Adrenal gland (tissue), 12 donors: ENCODE results near the gene FMN2. TPM values are rescaled to one million over a fixed set of nuclear protein-coding genes. Genes with fewer than 3 reads are reported as not detected.

Experiments
- DNase-seq, 7 donors: peaks; one replicate each; pipeline ENCODE4 v3.0.0-alpha.2; 2019 to 2020
- H3K27ac ChIP-seq, 5 donors: fragments of 200-600 bp; sonication (generic) in 4 of 5; 1 replicate in 3 of 5; 2 replicates in 2 of 5; pipeline versions ENCODE4 v1.5.1 to v1.8.0; 2016 to 2020; ENCODE audit warnings: mild to moderate bottlenecking in 1 of 5
- H3K27me3 ChIP-seq: fragments of 200-600 bp; 2 replicates; pipeline ENCODE4 v1.8.0; 2021
- H3K36me3 ChIP-seq, 2 donors: fragments of 200-600 bp; replicated peaks in 1 of 2; 1 replicate in 1 of 2; 2 replicates in 1 of 2; pipeline versions ENCODE4 v1.5.1 to v1.8.0; 2018 to 2022
- H3K4me1 ChIP-seq, 2 donors: fragments of 200-600 bp; replicated peaks in 1 of 2; 1 replicate in 1 of 2; 2 replicates in 1 of 2; pipeline versions ENCODE4 v1.5.1 to v1.8.0; 2018 to 2021
- H3K4me3 ChIP-seq, 4 donors: fragments of 200-600 bp; sonication (generic) in 3 of 4; one replicate each; pipeline ENCODE4 v1.5.1; 2016 to 2018
- H3K9me3 ChIP-seq, 3 donors: fragments of 200-600 bp; sonication (generic) in 1 of 3; replicated peaks in 1 of 3; 1 replicate in 2 of 3; 2 replicates in 1 of 3; pipeline versions ENCODE4 v1.5.1 to v1.8.0; 2016 to 2021
- CTCF ChIP-seq, 6 experiments: fragments of 450-650 bp in 4 of 6; fragments of 200-600 bp in 2 of 6; sonication (generic) in 1 of 6; IDR thresholded peaks; 1 replicate in 5 of 6; 2 replicates in 1 of 6; pipeline versions ENCODE4 v1.5.1 to v1.8.0; 2016 to 2021; ENCODE audit warnings: antibody characterized with exemption in 6 of 6, mild to moderate bottlenecking in 2 of 6, moderate library complexity in 1 of 6
- POLR2A ChIP-seq, 2 donors: fragments of 450-650 bp; IDR thresholded peaks; one replicate each; pipeline ENCODE4 v1.6.1; 2017; ENCODE audit warnings: antibody characterized with exemption in 2 of 2, mild to moderate bottlenecking in 2 of 2, moderate library complexity in 1 of 2
- WGBS, 4 donors: extraction: QIAGEN DNeasy Blood & Tissue Kit in 2 of 4; methylation state at CpG; one replicate each; pipeline versions ENCODE4 v1.1.5 to v1.1.7; 2013 to 2017; 5-methylcytosine and 5-hydroxymethylcytosine counted together
- intact Hi-C, 2 donors: fragments of 100-400 bp; cut with DNase I; formaldehyde crosslinking; loops; one replicate each; pipeline versions ENCODE4 v1.14.1 to v1.15.0; 2022 to 2023
- polyA plus RNA-seq, 3 donors: library from polyadenylated mRNA; stranded (reverse); fragments of 200-250 nt in 2 of 3; fragments of 350-450 nt in 1 of 3; fragmentation: Illumina TruSeq in 1 of 3; extraction: RNeasy Lipid Tissue Mini Kit (QIAGEN cat#74804) in 1 of 3; gene quantifications; one replicate each; pipeline ENCODE4 v1.2.3, GENCODE V29; 2013 to 2014
- small RNA-seq, 2 donors: library from RNA; depleted of rRNA; stranded (forward); fragments of <200 nt; gene quantifications; one replicate each; pipeline ENCODE3, GENCODE V24; 2016
- total RNA-seq, 9 donors: library from RNA; depleted of rRNA in 4 of 9; stranded (reverse); fragments of >200 nt in 4 of 9; fragments of 120-200 nt in 1 of 9; fragmentation: NEBNext Ultra II Directional in 1 of 9; extraction: Animal tissue kit (Norgen Biotek cat#: 25700) in 1 of 9; gene quantifications; one replicate each; pipeline versions ENCODE4 v1.1.0 to v1.2.4, GENCODE V29; 2013 to 2023
- donor health status: healthy with polysubstance abuse.
- donor health status: Bipolar disorder and iron deficiency.
- donor health status: DM: yes; HTN: yes; CAD: no.
- donor health status: DM: no; HTN: no; CAD: no.
- donor health status: DM: no; HTN: no; CAD: no.
- donor health status: DM: yes; HTN: yes; CAD: no.

The FMN2 gene
- total and polyA plus RNA-seq, 12 donors, result 0.69 to 9.8 (median 3.1) TPM

- Histone ChIP-seq H3K27ac (no peak overlapping the region), H3K36me3 (no peaks in the 10 kb centered on the region), H3K27me3 (no peaks in the 10 kb centered on the region), H3K4me1 (no peaks in the 10 kb centered on the region), H3K4me3 (no peak overlapping the region), H3K9me3 (no peaks in the 10 kb centered on the region)
- TF ChIP-seq CTCF (IDR thresholded peaks at IDR 0.05), result no peak
- no peak for TF ChIP-seq POLR2A (IDR thresholded peaks at IDR 0.05)
- DNase-seq, result no peak
- WGBS, 4 donors, result 93 to 96% (median 95%) methylated on average over 2 of the region's 2 CpGs
- intact Hi-C loops, result no loop called here
Measured at GRCh38 chr1:240516069-240516468, 424.4 kb downstream of the FMN2 start.

GRCh38 chr1:240517891-240518290 is 426.2 kb downstream of the FMN2 start:
- intact Hi-C loops, result no loop called here
- Histone ChIP-seq H3K4me3 (no peak overlapping the region), H3K27me3 (no peaks in the 10 kb centered on the region), H3K4me1 (no peaks in the 10 kb centered on the region), H3K9me3 (no peaks in the 10 kb centered on the region), H3K36me3 (no peaks in the 10 kb centered on the region), H3K27ac (no peak overlapping the region)
- TF ChIP-seq CTCF (IDR thresholded peaks at IDR 0.05) (no peak), POLR2A (IDR thresholded peaks at IDR 0.05) (no peak)
- DNase-seq, result no peak
- 71 to 83% (median 76%) methylated on average over 4 of the region's 4 CpGs for WGBS, 4 donors

GRCh38 chr1:240522122-240522822 is 430.6 kb downstream of the FMN2 start:
- no peaks in the 10 kb centered on the region for H3K4me1 ChIP-seq
- no peaks in the 10 kb centered on the region for H3K9me3 ChIP-seq
- WGBS, 4 donors, result 59 to 64% (median 62%) methylated on average over 6 of the region's 6 CpGs
- no peaks in the 10 kb centered on the region for H3K27me3 ChIP-seq
- DNase-seq, result no peak
- no peak overlapping the region for H3K4me3 ChIP-seq
- intact Hi-C loops, result no loop called here
- no peak for TF ChIP-seq POLR2A (IDR thresholded peaks at IDR 0.05)
- TF ChIP-seq CTCF (IDR thresholded peaks at IDR 0.05), result no peak
- no peaks in the 10 kb centered on the region for H3K36me3 ChIP-seq
- H3K27ac ChIP-seq, result no peak overlapping the region

GRCh38 chr1:240524356-240525069 is 432.8 kb downstream of the FMN2 start:
- Histone ChIP-seq H3K27ac (no peak overlapping the region), H3K4me3 (no peak overlapping the region), H3K36me3 (no peaks in the 10 kb centered on the region), H3K4me1 (no peaks in the 10 kb centered on the region), H3K27me3 (no peaks in the 10 kb centered on the region), H3K9me3 (no peaks in the 10 kb centered on the region)
- no peak for DNase-seq
- TF ChIP-seq CTCF (IDR thresholded peaks at IDR 0.05), result no peak
- no peak for TF ChIP-seq POLR2A (IDR thresholded peaks at IDR 0.05)
- intact Hi-C loops, result no loop called here
- 55 to 63% (median 58%) methylated on average over 4 of the region's 4 CpGs for WGBS, 4 donors

Small RNAs within 50 kb of the gene (small RNA-seq; reads per million reads assigned to genes)
- gene RF00019, result 0 reads per million in 2 donors
